Coronary artery (tissue), 2 donors: ENCODE results near the gene CCER1.

Experiments used
- DNase-seq: peaks from one replicate; pipeline ENCODE4 v3.0.0-alpha.2; 2017; ENCODE audit warnings: low spot score
- H3K27ac ChIP-seq, 2 donors: fragments of 200-600 bp; sonication (generic); one replicate each; pipeline ENCODE4 v1.5.1; 2016 to 2019
- H3K4me3 ChIP-seq: fragments of 200-600 bp; sonication (generic); 2 replicates; pipeline ENCODE4 v1.5.1; 2016; ENCODE audit warnings: mild to moderate bottlenecking, moderate library complexity
- TF ChIP-seq, protein P1 (sequence below): fragments of 200-600 bp; sonication (generic); IDR thresholded peaks from one replicate; pipeline ENCODE4 v1.5.1; 2019; ENCODE audit warnings: antibody characterized with exemption

Gene CCER1, protein sequence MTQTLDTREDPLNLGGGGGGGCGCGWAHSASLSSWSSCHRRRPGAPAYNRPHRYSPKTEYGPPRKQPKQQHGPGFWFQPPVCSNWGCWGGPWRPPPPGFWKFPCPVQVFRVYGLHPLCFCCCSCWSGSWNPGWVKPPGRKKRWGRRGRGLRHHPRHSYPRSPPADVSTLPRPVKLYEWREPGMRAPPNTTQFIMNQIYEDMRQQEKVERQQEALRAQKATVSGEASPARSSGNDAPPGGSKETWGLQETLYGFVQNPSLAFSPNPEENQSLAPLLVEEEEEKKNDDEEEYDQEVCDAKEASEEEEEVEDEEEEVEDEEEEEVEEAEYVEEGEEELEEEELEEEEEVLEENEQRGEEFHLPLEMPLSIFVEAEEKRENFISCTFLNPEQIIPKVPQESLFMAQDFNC

DNA sequence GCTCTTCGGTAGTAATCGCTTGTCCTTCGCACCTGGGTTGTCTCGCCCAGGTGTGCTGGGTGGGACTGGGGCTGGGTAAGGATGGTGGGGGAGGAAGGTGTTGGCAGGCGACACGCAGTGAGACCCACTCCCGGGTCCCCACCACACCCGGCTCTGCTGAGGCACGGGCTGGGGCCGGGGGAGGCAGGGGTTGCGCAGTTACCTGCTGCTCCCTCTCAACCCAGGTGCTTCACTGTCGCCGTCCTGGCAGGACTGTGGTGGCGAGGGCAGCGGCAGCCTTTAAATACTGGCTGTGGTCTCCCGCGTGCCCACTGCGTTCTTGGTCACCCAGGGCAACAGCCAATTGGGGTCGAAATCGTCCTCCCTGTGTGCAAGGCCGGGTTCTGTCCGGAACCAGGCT, at the start of gene CCER1:
Gene CCER1, minus strand, starts transcription at position 256 of the 400 bp plus-strand sequence. CDS start 434 bp downstream, outside the sequence.
- no peak within 1 kb of the TSS for H3K27ac ChIP-seq
- DNase-seq, result no peak
- no peak within 1 kb of the TSS for H3K4me3 ChIP-seq
- TF ChIP-seq, protein P1, sequence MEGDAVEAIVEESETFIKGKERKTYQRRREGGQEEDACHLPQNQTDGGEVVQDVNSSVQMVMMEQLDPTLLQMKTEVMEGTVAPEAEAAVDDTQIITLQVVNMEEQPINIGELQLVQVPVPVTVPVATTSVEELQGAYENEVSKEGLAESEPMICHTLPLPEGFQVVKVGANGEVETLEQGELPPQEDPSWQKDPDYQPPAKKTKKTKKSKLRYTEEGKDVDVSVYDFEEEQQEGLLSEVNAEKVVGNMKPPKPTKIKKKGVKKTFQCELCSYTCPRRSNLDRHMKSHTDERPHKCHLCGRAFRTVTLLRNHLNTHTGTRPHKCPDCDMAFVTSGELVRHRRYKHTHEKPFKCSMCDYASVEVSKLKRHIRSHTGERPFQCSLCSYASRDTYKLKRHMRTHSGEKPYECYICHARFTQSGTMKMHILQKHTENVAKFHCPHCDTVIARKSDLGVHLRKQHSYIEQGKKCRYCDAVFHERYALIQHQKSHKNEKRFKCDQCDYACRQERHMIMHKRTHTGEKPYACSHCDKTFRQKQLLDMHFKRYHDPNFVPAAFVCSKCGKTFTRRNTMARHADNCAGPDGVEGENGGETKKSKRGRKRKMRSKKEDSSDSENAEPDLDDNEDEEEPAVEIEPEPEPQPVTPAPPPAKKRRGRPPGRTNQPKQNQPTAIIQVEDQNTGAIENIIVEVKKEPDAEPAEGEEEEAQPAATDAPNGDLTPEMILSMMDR, result no peak

DNA sequence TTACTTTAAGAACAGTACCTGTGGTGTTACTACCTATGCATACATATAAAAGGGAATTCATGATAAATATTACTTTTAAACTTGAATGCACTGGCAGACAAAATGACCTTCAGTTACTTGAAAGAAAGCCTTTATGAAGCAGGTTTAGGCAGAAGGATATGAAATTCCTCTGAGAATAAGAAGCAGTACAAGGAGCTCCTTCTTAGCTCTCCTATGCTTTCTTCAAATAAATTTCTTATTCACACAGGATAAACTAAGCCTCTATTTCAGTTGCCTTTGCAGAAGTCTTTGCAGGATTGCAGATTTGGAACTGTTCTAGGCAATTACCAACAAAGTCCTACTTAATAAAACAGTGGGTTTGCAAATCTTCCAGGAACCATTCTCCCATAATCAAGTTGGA, 48.8 kb upstream of the CCER1 start:
- TF ChIP-seq, protein P1, result no peak
- no peak for DNase-seq
- no peak overlapping the region for H3K27ac ChIP-seq
- H3K4me3 ChIP-seq, result no peak overlapping the region

DNA sequence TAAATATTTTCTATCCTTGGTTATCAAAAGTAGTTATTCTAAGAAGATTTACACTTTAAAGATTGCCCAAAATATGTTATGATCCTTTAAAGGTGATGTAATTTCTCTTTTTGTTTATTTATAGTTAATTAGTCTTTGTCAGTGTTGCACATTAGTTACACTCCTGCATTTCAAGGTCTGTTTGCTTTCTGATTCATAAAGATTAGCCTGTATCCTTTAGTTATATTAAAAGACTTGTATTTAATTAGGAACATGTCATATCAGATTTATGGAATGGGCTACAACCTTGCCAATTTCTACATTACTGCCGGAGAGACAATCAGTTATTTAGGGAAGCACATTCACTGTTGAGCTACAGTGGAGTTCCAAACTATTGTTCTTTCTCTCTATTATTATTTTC, 46.3 kb upstream of the CCER1 start:
- no peak for DNase-seq
- H3K27ac ChIP-seq, result no peak overlapping the region
- TF ChIP-seq, protein P1, result no peak
- no peak overlapping the region for H3K4me3 ChIP-seq

DNA sequence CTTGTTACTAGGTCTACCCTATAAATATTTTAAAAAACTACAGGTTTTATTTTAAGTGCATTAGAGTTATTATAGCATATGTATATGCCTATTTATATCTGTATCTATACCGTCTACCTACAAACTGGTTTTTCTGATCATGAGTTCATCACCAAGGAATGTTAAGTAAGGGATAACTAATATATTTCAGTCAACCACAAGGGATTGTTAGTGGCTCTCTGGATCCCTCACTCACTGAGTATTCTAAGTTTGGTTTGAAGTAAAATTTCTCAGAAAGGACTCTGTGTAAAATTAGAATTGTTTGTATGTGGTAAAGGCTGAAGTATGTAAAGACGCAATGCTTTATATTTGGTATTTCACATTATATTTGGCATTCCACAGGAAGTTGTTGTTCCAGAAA, 45.0 kb upstream of the CCER1 start:
- no peak for DNase-seq
- TF ChIP-seq, protein P1, result no peak
- Histone ChIP-seq H3K27ac (no peak overlapping the region), H3K4me3 (no peak overlapping the region)

DNA sequence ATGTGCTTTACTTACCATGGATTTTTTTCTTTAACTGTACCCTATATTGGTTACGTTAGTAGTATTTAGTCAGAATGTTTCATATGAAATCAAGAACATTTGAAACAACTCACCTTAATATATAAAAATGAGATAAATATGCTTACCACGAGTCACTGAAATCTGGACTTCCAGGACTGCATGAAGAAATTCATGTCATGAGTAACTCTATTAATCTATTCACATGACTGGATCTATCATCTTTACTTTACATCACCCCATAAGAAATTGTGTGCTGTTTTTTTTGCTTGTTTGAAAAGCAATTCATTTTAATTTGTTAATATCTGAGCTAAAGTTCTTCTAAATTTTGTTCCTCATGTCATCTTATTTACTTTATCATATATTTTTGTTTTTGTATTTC, 44.6 kb upstream of the CCER1 start:
- H3K27ac ChIP-seq, result no peak overlapping the region
- TF ChIP-seq, protein P1, result no peak
- DNase-seq, result no peak
- no peak overlapping the region for H3K4me3 ChIP-seq

DNA sequence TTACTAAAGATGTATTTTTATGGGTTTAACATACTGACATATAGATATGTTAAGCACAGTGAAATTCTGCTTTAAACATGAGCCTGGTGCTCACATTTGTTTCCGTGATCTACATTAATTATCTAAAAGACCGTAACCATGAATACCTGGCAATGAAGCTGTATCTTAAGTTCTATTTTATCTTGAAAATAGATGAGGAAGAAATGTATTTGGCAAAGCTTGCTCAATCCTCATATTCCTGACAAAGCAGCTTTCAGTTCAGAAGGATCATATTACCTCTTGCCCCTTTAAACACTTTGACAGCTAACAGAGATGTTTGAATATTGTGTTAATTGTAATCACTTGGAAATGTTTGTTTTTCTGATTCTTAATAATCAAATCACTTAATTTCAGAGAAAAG, 40.0 kb upstream of the CCER1 start:
- TF ChIP-seq, protein P1, result no peak
- Histone ChIP-seq H3K27ac (no peak overlapping the region), H3K4me3 (no peak overlapping the region)
- no peak for DNase-seq

DNA sequence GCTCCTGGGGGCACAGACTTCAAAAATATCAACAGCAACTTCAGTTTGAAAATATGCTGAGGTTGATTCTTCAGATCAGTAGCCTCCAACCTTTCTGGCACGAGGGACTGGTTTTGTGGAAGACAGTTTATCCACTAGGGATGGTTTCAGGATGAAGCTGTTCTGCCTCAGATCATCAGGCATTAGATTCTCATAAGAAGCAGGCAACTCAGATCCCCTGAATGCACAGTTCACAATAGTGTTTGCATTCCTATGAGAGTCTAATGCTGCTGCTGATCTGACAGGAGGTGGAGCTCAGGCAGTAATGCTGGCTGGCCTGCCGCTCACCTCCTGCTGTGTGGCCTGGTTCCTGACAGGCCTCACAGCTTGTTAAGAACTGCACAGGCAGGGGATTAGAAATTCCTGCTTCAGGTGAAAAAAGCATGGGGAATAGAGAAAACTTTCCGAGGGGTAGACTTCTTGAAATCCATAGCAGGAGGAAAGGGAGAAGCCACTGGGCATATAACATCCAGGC, 37.0 kb upstream of the CCER1 start:
- Histone ChIP-seq H3K4me3 (no peak overlapping the region), H3K27ac (no peak overlapping the region)
- no peak for DNase-seq
- TF ChIP-seq, protein P1, result no peak
